ENCODE measurements around the gene DIP2B.
A peak's percentile ranks its signal among the peaks of the same experiment; 100 is the strongest.

Gene DIP2B

GRCh38 chr12:50563434-50563787 lies 58.6 kb downstream of the DIP2B start:
- in situ Hi-C loops (cut with HindIII; ENCODE audit: low pct_unique_long_range_greater_than_20kb, low sequenced_read_pairs) = no loop called here
- no peak for DNase-seq (ENCODE audit: low read depth in 1 of 2, low spot score in 1 of 2)
- TF ChIP-seq JUND (IDR thresholded peaks at IDR 0.05; ENCODE audit: low read depth) = no peak

- no peak for DNase-seq (ENCODE audit: low read depth in 1 of 2, low spot score in 1 of 2)
- TF ChIP-seq JUND (IDR thresholded peaks at IDR 0.05; ENCODE audit: low read depth) = no peak
- in situ Hi-C loops (cut with HindIII; ENCODE audit: low pct_unique_long_range_greater_than_20kb, low sequenced_read_pairs) = no loop called here
These were observed 59.6 kb downstream of the DIP2B start for GRCh38 chr12:50564237-50564947.

- no peak for DNase-seq (ENCODE audit: low read depth in 1 of 2, low spot score in 1 of 2)
- in situ Hi-C loops (cut with HindIII; ENCODE audit: low pct_unique_long_range_greater_than_20kb, low sequenced_read_pairs) = no loop called here
These were observed 60.1 kb downstream of the DIP2B start for GRCh38 chr12:50564948-50565297.

GRCh38 chr12:50566066-50566465 lies 61.3 kb downstream of the DIP2B start:
- in situ Hi-C loops (cut with HindIII; ENCODE audit: low pct_unique_long_range_greater_than_20kb, low sequenced_read_pairs) = no loop called here
- no peak for DNase-seq (ENCODE audit: low read depth in 1 of 2, low spot score in 1 of 2)
- no peak for TF ChIP-seq JUND (IDR thresholded peaks at IDR 0.05; ENCODE audit: low read depth)

More at GRCh38 chr12:50564948-50565297, 60.1 kb downstream of the DIP2B start:
- TF ChIP-seq JUND (IDR thresholded peaks at IDR 0.05; ENCODE audit: low read depth) = no peak

- DNase-seq (ENCODE audit: low read depth in 1 of 2, low spot score in 1 of 2) = no peak
- TF ChIP-seq JUND (IDR thresholded peaks at IDR 0.05; ENCODE audit: low read depth) = no peak
- in situ Hi-C loops (cut with HindIII; ENCODE audit: low pct_unique_long_range_greater_than_20kb, low sequenced_read_pairs) = no loop called here
These were observed 63.1 kb downstream of the DIP2B start for GRCh38 chr12:50567926-50568325.

GRCh38 chr12:50568338-50569091 lies 63.7 kb downstream of the DIP2B start:
- in situ Hi-C loops (cut with HindIII; ENCODE audit: low pct_unique_long_range_greater_than_20kb, low sequenced_read_pairs) = no loop called here
- no peak for TF ChIP-seq JUND (IDR thresholded peaks at IDR 0.05; ENCODE audit: low read depth)
- DNase-seq (ENCODE audit: low read depth in 1 of 2, low spot score in 1 of 2) = no peak

GRCh38 chr12:50569321-50569720 lies 64.5 kb downstream of the DIP2B start:
- TF ChIP-seq JUND (IDR thresholded peaks at IDR 0.05; ENCODE audit: low read depth) = no peak
- in situ Hi-C loops (cut with HindIII; ENCODE audit: low pct_unique_long_range_greater_than_20kb, low sequenced_read_pairs) = no loop called here
- peak in 1 of 2 experiments; percentile 42 for DNase-seq (ENCODE audit: low read depth in 1 of 2, low spot score in 1 of 2)

- TF ChIP-seq JUND (IDR thresholded peaks at IDR 0.05; ENCODE audit: low read depth) = no peak
- in situ Hi-C loops (cut with HindIII; ENCODE audit: low pct_unique_long_range_greater_than_20kb, low sequenced_read_pairs) = no loop called here
These were observed 65.1 kb downstream of the DIP2B start for GRCh38 chr12:50569876-50570275.

GRCh38 chr12:50571786-50572185 lies 67.0 kb downstream of the DIP2B start:
- in situ Hi-C loops (cut with HindIII; ENCODE audit: low pct_unique_long_range_greater_than_20kb, low sequenced_read_pairs) = no loop called here
- no peak for TF ChIP-seq JUND (IDR thresholded peaks at IDR 0.05; ENCODE audit: low read depth)

More at GRCh38 chr12:50569876-50570275, 65.1 kb downstream of the DIP2B start:
- DNase-seq (ENCODE audit: low read depth in 1 of 2, low spot score in 1 of 2) = no peak

GRCh38 chr12:50572287-50572686 lies 67.5 kb downstream of the DIP2B start:
- peak in 1 of 2 experiments; percentile 91 for DNase-seq (ENCODE audit: low read depth in 1 of 2, low spot score in 1 of 2)
- TF ChIP-seq JUND (IDR thresholded peaks at IDR 0.05; ENCODE audit: low read depth) = peak; percentile 79

More at GRCh38 chr12:50571786-50572185, 67.0 kb downstream of the DIP2B start:
- no peak for DNase-seq (ENCODE audit: low read depth in 1 of 2, low spot score in 1 of 2)

GRCh38 chr12:50572760-50573159 lies 68.0 kb downstream of the DIP2B start:
- in situ Hi-C loops (cut with HindIII; ENCODE audit: low pct_unique_long_range_greater_than_20kb, low sequenced_read_pairs) = no loop called here
- DNase-seq (ENCODE audit: low read depth in 1 of 2, low spot score in 1 of 2) = no peak
- TF ChIP-seq JUND (IDR thresholded peaks at IDR 0.05; ENCODE audit: low read depth) = no peak

More at GRCh38 chr12:50572287-50572686, 67.5 kb downstream of the DIP2B start:
- in situ Hi-C loops (cut with HindIII; ENCODE audit: low pct_unique_long_range_greater_than_20kb, low sequenced_read_pairs) = no loop called here

GRCh38 chr12:50573271-50573670 lies 68.5 kb downstream of the DIP2B start:
- no peak for TF ChIP-seq JUND (IDR thresholded peaks at IDR 0.05; ENCODE audit: low read depth)
- DNase-seq (ENCODE audit: low read depth in 1 of 2, low spot score in 1 of 2) = no peak
- in situ Hi-C loops (cut with HindIII; ENCODE audit: low pct_unique_long_range_greater_than_20kb, low sequenced_read_pairs) = no loop called here

- DNase-seq (ENCODE audit: low read depth in 1 of 2, low spot score in 1 of 2) = peak in 1 of 2 experiments; percentile 71
- TF ChIP-seq JUND (IDR thresholded peaks at IDR 0.05; ENCODE audit: low read depth) = no peak
- in situ Hi-C loops (cut with HindIII; ENCODE audit: low pct_unique_long_range_greater_than_20kb, low sequenced_read_pairs) = no loop called here
These were observed 70.0 kb downstream of the DIP2B start for GRCh38 chr12:50574601-50575348.

All from T47D (cell line).